ENCODE data around the gene PLPP7.
"Not testable (repeated sequence)": the region's sequence is repeated elsewhere in the genome, so short reads cannot be mapped to it uniquely, and the experiment has no call there.

PLPP7 gene

DNA sequence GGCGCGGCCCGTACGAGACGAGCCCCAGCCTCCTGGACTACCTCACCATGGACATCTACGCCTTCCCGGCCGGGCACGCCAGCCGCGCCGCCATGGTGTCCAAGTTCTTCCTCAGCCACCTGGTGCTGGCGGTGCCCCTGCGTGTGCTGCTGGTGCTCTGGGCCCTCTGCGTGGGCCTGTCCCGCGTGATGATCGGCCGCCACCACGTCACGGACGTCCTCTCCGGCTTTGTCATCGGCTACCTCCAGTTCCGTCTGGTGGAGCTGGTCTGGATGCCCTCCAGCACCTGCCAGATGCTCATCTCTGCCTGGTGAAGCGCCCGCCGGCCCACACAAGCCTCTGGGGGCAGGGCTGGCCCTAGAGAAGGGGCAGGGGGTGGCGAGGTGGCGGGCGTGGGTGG, 18.5 kb downstream of the PLPP7 start:
- no peak for DNase-seq

GRCh38 chr9:131308452-131308851, 18.9 kb downstream of the PLPP7 start:
- no peak for DNase-seq

GRCh38 chr9:131308906-131309529, 19.5 kb downstream of the PLPP7 start:
- DNase-seq: no peak

- DNase-seq: no peak
Observed at GRCh38 chr9:131309530-131310276, 20.2 kb downstream of the PLPP7 start.

GRCh38 chr9:131310833-131311554, 21.5 kb downstream of the PLPP7 start:
- DNase-seq: no peak

GRCh38 chr9:131312246-131312645, 22.7 kb downstream of the PLPP7 start:
- DNase-seq: no peak

DNA sequence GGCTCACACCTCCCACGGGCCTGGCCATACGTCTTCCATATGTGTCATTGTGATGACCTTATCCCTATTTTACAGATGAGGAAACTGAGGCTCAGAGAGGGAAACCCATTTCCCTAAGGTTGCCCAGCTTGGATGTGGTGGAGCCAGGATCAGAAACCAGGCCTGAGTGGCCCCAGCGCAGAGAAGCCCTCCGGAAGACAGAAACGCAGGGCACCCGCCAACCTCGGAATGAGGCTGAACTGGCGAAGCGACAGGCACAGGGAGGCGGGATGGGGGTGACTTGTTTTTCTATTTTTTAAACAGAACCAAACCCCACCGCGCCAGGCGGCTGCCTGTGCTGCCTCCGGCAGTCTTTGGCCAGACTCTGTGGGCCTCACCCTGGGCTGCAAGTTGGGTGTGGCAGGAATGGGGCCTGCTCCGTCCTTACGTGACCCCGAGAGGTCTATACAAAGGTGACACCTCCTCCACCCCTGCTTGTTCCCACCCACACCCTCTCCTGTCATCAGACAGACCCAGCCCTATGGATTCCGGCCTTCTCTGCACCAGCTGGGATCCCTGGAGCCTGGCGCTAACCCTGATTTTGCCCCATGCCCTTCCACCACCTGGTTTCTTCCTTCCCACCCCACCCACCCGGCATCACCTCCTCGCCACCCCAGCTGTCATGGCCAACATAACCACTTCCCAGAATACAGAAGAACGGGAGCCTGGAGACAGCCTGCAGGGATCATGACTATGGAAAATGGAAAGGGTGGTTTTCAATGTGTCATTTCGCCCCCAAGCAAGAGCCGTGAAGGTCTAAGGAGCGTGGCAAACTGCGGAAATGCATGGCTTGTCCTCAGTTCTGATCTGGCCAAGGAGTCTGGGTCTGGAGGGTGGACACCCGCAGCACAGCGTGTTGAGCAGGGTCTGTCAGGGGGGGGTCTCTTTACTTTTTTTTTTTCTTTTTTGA, 23.6 kb downstream of the PLPP7 start:
- no peak for DNase-seq

GRCh38 chr9:131318231-131319085, 28.9 kb downstream of the PLPP7 start:
- no peak for DNase-seq

DNA sequence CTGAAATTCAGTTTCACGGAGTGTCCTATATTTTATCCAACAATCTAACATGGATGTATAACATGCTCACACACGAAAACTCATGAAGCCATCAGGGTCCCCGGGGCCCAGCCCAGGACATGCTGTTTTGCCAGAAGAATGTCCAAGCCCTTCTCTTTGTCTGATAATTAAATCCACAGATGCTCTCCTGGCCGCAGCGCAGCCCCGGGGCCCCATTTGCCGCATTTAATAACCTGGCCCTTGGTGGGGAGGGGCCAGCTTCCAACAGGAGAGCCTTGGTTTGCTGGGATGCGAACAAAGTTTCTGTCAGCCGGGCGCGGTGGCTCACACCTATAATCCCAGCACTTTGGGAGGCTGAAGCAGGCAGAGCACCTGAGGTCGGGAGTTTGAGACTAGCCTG, 30.0 kb downstream of the PLPP7 start:
- no peak for DNase-seq

- DNase-seq: peak; percentile 15
Observed at GRCh38 chr9:131320031-131320685, 30.6 kb downstream of the PLPP7 start.

- DNase-seq: no peak
Observed at GRCh38 chr9:131323629-131324028, 34.1 kb downstream of the PLPP7 start.

GRCh38 chr9:131324736-131325679, 35.5 kb downstream of the PLPP7 start:
- DNase-seq: no peak

DNA sequence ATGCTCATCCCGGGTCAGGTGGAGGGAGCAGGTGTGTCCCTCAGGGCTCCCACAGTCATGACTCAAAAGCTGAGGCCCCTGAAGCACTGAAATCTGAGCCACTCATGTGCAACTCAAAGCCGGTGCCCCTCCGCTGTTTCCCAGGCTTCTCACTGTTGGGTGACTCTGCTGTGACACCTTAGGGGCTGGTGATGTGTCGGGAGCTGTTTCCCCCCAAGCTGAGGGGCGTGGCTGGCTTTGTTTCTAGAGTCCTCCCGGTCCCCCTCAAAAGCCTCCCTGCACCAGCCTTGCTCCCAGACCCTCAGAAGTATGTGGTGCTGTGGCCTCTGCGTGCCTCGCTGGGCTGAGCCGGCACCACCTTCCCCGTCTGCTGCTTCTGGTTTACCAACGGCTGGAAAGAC, 39.7 kb downstream of the PLPP7 start:
- no peak for DNase-seq

- no peak for DNase-seq
Observed at GRCh38 chr9:131330814-131331600, 41.5 kb downstream of the PLPP7 start.

- not testable (repeated sequence) for DNase-seq
Observed at GRCh38 chr9:131331996-131332395, 42.5 kb downstream of the PLPP7 start.

- no peak for DNase-seq
Observed at GRCh38 chr9:131333771-131334628, 44.5 kb downstream of the PLPP7 start.

DNA sequence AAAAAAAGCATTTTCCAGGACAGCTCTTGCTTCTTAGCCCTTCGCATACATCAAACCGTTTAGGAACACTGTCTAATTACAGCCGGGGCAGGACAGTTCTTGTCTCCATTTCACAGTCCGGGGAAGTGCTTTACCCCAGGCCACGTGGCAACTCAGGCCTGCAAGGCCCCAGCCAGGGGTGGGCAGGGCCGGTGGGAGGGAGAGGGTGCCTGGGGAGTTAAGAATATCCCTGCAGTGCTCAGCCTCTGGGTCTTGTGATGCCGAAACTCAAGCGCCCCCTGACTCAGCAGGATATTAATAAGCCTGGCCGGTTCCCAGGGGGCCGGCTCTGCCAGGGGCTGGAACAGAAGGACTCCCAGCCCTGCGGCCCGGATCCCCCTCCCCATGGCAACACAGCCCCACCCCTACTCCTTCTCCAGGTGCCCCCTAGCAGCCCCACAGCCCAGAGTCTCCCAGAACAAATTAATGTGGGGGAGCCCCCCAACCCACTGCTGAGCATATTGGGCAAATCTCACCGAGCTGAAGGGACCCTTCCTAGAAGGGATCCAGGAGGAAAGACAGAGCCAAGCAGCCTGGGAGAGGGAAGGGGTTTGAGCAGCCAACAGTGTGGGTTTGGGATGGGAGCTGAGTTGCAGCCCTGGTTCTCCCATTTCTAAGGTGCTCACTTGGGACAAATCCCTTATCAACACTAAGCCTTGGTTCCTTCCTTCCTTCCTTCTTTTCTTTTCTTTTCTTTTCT, 45.3 kb downstream of the PLPP7 start:
- DNase-seq: no peak

DNA sequence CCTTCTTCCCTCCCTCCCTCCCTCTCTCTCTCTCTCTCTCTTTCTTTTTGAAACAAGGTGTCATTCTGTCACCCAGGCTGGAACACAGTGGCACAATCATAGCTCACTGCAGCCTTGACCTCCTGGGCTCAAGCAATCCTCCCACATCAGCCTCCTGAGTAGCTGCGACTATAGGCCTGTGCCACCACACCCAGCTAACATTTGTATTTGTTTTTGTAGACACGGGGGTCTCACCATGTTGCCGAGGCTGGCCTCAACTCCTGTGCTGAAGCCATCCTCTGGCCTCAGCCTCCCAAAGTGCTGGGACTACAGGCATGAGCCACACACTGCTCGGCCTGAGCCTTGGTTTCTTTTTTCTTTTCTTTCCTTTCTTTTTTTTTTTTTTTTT, 45.8 kb downstream of the PLPP7 start:
- no peak for DNase-seq

All from MV-4-11 (cell line).